ENCODE results near the gene HSPA9.

Gene HSPA9

GRCh38 chr5:138560971-138561370, 14.2 kb downstream of the HSPA9 start:
- no peak for DNase-seq (ENCODE audit: low spot score)

GRCh38 chr5:138559937-138560336, 15.3 kb downstream of the HSPA9 start:
- DNase-seq (ENCODE audit: low spot score), result no peak

DNA sequence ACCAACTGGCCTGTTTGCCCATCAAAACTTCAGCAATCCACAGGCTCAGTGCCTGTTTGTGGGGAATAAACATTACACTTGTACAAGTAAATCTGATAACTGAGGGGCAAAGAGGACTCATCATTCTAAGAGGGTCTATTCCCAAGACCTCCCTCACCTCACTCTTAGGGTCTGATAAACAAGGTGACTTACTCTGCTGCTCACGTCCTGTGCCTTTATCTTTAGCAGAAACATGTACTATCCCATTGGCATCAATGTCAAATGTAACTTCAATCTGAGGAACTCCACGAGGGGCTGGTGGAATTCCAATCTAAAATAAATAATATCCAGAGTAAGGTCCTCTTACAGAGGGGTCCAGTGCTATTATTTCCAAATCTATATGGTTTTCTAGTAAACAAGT, 17.5 kb downstream of the HSPA9 start:
- no peak for DNase-seq (ENCODE audit: low spot score)

DNA sequence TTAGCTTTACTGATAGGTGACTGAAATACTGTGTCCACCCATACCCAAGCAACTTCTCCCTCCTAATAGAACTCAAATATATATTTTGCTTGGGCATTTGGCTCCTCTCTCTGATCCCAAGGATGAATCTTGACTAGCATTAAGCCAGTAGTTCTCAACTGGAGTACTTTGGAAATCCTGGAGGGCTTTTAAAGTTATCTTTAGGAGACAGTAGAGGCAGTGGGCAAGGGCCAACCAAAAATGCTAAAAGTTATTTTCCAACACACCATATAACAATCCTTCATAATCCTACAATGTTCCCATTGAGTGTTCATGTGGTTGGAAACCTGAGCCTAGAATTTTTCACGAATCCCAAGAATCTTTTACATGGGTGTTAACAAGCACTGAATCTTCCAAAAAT, 21.1 kb downstream of the HSPA9 start:
- no peak for DNase-seq (ENCODE audit: low spot score)

GRCh38 chr5:138553437-138554095, 21.6 kb downstream of the HSPA9 start:
- DNase-seq (ENCODE audit: low spot score), result no peak

- no peak for DNase-seq (ENCODE audit: low spot score)
Measured at GRCh38 chr5:138552657-138553056, 22.5 kb downstream of the HSPA9 start.

GRCh38 chr5:138549414-138549813, 25.8 kb downstream of the HSPA9 start:
- DNase-seq (ENCODE audit: low spot score), result no peak

DNA sequence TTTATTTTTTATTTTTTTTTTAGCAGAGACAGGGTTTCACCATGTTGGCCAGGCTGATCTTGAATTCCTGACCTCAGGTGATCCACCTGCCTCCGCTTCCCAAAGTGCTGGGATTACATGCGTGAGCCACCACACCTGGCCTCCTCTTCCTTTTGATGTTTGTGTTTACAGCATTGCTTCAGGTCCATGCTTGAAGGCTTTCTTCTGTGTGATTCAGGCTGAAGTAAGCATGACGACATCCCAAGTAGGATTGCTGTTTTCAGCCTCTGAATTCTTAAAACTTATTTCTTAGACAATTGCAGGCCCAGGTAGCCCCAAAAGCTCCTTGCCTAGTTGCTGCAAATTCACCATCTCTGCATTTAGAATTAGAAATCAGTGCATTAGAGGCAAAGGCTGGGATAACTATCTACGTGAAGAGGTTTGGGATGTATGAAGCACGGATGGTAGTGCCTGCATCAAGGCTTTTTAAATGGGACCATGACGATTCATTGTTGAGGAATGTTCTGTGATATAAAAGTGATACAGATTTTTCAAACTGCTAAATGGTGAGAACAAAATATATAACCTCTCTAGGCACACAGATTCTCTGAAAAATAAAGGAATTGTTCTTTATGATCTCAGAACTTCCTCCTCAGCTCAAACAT, 29.2 kb downstream of the HSPA9 start:
- no peak for DNase-seq (ENCODE audit: low spot score)

- no peak for DNase-seq (ENCODE audit: low spot score)
Measured at GRCh38 chr5:138544181-138545134, 30.7 kb downstream of the HSPA9 start.

GRCh38 chr5:138543730-138544104, 31.5 kb downstream of the HSPA9 start:
- DNase-seq (ENCODE audit: low spot score), result no peak

- peak; percentile 100 for DNase-seq (ENCODE audit: low spot score)
Measured at GRCh38 chr5:138542956-138543729, 32.1 kb downstream of the HSPA9 start, which contains the start of gene ETF1. TSS of gene ETF1 (minus strand) at chr5:138543236. CDS start at chr5:138542918, 318 bp downstream.

GRCh38 chr5:138542180-138542955, 32.8 kb downstream of the HSPA9 start:
- no peak for DNase-seq (ENCODE audit: low spot score)

DNA sequence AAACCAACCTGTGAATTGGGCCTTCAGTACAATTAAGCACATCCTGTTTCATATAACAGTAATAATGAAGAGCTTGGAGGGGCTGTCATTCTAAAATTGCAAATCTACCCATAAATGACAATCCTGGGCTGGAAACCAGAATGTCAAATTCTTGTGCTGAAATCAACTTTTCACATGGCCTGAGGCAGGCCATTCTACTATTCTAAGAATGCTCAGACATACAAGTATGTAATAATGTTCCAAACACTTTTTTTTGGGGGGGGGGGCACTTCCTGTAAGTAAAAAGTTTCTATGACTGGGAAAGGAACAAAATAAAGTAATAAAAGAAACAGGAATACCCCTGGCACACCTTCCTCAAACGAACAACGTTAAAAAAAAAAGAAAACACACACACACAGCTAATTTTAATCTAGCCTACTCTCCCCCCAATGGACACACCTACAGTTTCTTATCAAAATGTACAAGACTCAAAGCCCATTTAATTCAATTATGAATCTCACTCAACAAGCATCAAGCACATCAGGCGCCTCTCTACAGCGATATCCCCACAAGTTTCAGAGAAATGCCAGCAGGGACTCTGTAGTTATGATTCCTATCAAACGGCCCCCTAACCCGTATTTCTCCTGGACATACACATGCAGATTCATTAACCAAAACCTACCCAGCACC, 33.6 kb downstream of the HSPA9 start:
- no peak for DNase-seq (ENCODE audit: low spot score)

DNA sequence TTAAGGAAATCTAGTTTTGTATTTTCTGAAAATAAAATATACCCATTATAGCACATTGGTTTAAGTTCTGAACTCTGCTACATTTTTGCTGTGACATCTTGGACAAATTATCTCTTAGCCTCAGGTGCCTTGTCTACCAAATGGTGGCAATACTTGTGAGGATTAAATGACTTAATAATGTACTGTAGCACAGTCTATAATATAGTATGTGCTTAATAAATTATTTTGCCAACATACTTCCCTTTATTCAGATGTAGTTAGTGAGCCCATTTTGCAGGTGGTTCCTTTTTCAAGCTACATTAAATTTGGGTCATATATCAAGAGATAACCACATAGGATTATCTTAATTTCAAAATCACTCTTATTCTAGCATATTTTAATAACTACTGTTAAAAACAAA, 35.4 kb downstream of the HSPA9 start:
- no peak for DNase-seq (ENCODE audit: low spot score)

DNA sequence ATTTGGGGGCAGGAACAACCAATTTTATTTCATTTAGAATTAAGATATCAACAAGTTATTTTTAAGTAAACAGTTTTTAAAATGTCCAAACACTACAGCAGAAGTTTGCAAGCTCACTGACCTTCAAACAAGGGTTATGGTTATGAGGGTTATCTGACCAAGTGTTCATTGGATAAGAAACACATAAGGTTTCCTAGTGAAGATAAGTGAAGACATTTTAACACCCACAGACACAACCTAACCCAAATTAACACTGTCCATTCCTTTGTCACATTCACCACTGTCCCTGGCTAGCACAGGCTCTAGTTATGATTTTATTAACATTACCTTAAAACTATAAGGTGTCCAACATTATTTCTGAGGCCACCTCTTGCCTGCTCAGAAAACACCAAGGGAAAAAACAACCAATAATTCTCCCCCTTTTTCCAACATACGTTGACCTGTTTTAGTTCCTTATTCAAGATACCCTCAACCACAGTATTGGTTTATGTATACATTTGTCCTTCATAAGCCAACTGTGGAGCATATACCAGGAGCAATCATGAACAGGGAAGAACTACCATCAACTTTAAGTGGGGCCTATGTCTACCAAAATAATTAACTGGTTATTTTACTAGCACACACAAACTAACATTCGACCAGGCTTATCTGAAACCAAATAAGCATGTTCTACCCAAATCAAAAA, 36.1 kb downstream of the HSPA9 start:
- no peak for DNase-seq (ENCODE audit: low spot score)

GRCh38 chr5:138536665-138537315, 38.4 kb downstream of the HSPA9 start:
- no peak for DNase-seq (ENCODE audit: low spot score)

DNA sequence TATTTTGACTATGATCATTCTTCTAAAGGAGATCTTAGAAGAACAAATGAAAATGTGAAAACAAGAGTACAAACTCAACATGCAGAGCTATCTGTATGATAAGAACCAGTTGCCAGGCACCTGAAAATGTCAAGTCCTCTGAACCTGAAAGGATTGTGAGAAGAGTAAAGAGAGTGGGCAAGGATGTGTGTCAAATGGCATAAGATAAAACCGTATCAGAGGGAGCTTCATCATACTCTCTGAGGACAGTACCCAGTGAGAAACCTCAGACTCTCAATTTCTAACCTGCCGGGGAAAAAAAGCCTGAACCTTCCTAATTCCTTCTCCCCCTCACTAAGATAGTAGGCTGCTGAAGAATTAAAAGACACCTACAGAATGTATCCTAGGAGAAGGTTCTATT, 39.0 kb downstream of the HSPA9 start:
- DNase-seq (ENCODE audit: low spot score), result no peak

DNA sequence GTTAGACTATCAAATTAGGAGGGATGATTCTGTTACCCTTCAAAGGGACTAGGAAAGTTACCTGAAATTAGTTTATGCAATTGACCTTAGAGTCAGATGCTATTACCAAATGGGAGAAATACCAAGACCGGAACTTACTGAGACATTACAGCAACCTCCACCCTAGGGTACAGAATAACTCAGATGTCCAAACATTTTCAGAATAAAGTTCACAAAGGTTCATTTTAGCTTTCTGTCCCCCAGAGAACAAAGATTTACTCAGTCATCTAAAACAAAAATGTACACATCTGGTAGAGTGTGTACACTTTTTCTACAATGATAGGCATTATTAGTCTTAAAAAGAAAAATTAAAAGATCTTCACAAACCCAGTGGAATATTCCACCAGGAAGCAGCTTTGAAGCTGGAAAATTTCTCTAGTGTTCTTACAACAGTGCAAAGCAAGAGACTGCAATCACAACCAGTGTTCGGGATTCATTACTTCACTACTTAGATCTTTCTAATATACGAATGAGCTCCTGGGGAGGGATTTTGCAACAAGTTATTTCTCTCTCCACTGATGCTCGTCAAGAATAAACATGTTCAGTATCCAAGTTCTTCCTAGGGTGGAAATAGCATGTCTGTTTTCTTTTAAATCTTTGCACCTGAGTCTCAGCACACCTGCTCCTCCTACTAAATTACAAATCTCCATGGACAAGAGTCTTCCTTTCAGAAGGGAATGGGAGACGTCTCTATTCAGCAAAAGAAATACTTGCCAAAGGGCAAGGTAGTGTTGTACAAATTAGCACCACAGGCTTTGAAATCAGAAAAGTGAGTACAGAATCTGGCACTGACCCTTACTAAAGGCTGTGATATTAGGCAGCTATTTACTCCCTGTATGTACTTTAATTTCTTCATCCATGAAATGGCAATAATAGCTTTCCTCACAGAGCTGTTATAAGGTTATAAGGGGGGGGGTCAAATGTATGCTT, 40.9 kb downstream of the HSPA9 start:
- no peak for DNase-seq (ENCODE audit: low spot score)
